MG63 (cell line): ENCODE results near the gene CHRD. TPM values are rescaled to one million over a fixed set of nuclear protein-coding genes. Genes with fewer than 3 reads are reported as not detected.
A peak's percentile ranks its signal among the peaks of the same experiment; 100 is the strongest.

Source experiments
- DNase-seq: peaks from one replicate; pipeline ENCODE4 v3.0.0-alpha.2; 2020
- H3K27me3 ChIP-seq: fragments of 250-450 bp; sonication (Bioruptor Pico); 2 replicates; pipeline ENCODE4 v1.5.1; 2020; ENCODE audit warnings: mild to moderate bottlenecking, moderate library complexity
- H3K36me3 ChIP-seq: fragments of 250-450 bp; sonication (Bioruptor Pico); 2 replicates; pipeline ENCODE4 v1.5.1; 2020; ENCODE audit warnings: mild to moderate bottlenecking, moderate library complexity
- H3K4me3 ChIP-seq: fragments of 250-450 bp; sonication (Bioruptor Pico); 2 replicates; pipeline ENCODE4 v1.5.1; 2020; ENCODE audit warnings: mild to moderate bottlenecking, moderate library complexity
- H3K9me3 ChIP-seq: fragments of 250-450 bp; sonication (Bioruptor Pico); 2 replicates; pipeline ENCODE4 v1.5.1; 2020; ENCODE audit warnings: mild to moderate bottlenecking, moderate library complexity
- total RNA-seq: library from RNA; depleted of rRNA; stranded (reverse); fragments of >200 nt; shearing (Covaris generic); gene quantifications from 2 replicates; pipeline ENCODE4 v1.2.3, GENCODE V29; 2014; ENCODE audit warnings: low replicate concordance

Gene CHRD
- total RNA-seq, 1 experiment from 2014 or later, result 0.03 TPM

- H3K4me3 ChIP-seq, result no peak overlapping the region
- H3K27me3 ChIP-seq, result peaks cover 9% of the 10 kb centered on the region
- DNase-seq, result no peak
- no peaks in the 10 kb centered on the region for H3K36me3 ChIP-seq
- no peaks in the 10 kb centered on the region for H3K9me3 ChIP-seq
Observed at GRCh38 chr3:184384856-184385422, 5.1 kb downstream of the CHRD start.

GRCh38 chr3:184386047-184386806, 6.4 kb downstream of the CHRD start:
- Histone ChIP-seq H3K36me3 (no peaks in the 10 kb centered on the region), H3K9me3 (no peaks in the 10 kb centered on the region), H3K4me3 (no peak overlapping the region), H3K27me3 (peaks cover 6% of the 10 kb centered on the region; the same call in 1 of the 2 replicates)
- no peak for DNase-seq

GRCh38 chr3:184387174-184387714, 7.4 kb downstream of the CHRD start:
- no peak for DNase-seq
- no peaks in the 10 kb centered on the region for H3K9me3 ChIP-seq
- 0 out of 2 replicates have a peak, but pooled peaks cover 2% of the 10 kb centered on the region for H3K27me3 ChIP-seq

GRCh38 chr3:184388164-184388935, 8.5 kb downstream of the CHRD start:
- H3K36me3 ChIP-seq, result no peaks in the 10 kb centered on the region
- H3K4me3 ChIP-seq, result no peak overlapping the region
- DNase-seq, result no peak
- H3K27me3 ChIP-seq, result 0 out of 2 replicates have a peak, but pooled peaks cover 2% of the 10 kb centered on the region
- H3K9me3 ChIP-seq, result no peaks in the 10 kb centered on the region

More at GRCh38 chr3:184387174-184387714, 7.4 kb downstream of the CHRD start:
- no peaks in the 10 kb centered on the region for H3K36me3 ChIP-seq
- no peak overlapping the region for H3K4me3 ChIP-seq

- no peaks in the 10 kb centered on the region for H3K36me3 ChIP-seq
- no peak for DNase-seq
- H3K27me3 ChIP-seq, result 0 out of 2 replicates have a peak, but pooled peaks cover 2% of the 10 kb centered on the region
- H3K9me3 ChIP-seq, result no peaks in the 10 kb centered on the region
- H3K4me3 ChIP-seq, result no peak overlapping the region
Observed at GRCh38 chr3:184388936-184389230, 9.0 kb downstream of the CHRD start.

GRCh38 chr3:184389384-184389783, 9.5 kb downstream of the CHRD start:
- Histone ChIP-seq H3K9me3 (no peaks in the 10 kb centered on the region), H3K27me3 (0 out of 2 replicates have a peak, but pooled peaks cover 2% of the 10 kb centered on the region), H3K36me3 (no peaks in the 10 kb centered on the region), H3K4me3 (no peak overlapping the region)
- DNase-seq, result no peak

- H3K36me3 ChIP-seq, result no peaks in the 10 kb centered on the region
- no peaks in the 10 kb centered on the region for H3K9me3 ChIP-seq
- DNase-seq, result no peak
- no peak overlapping the region for H3K4me3 ChIP-seq
- H3K27me3 ChIP-seq, result 0 out of 2 replicates have a peak, but pooled peaks cover 2% of the 10 kb centered on the region
Observed at GRCh38 chr3:184389935-184390528, 10.2 kb downstream of the CHRD start.

- DNase-seq, result no peak
- Histone ChIP-seq H3K9me3 (no peaks in the 10 kb centered on the region), H3K27me3 (0 out of 2 replicates have a peak, but pooled peaks cover 2% of the 10 kb centered on the region), H3K4me3 (no peak overlapping the region), H3K36me3 (no peaks in the 10 kb centered on the region)
Observed at GRCh38 chr3:184391266-184391665, 11.4 kb downstream of the CHRD start.

- DNase-seq, result no peak
- H3K27me3 ChIP-seq, result 0 out of 2 replicates have a peak, but pooled peaks cover 2% of the 10 kb centered on the region
- no peak overlapping the region for H3K4me3 ChIP-seq
- H3K36me3 ChIP-seq, result no peaks in the 10 kb centered on the region
- no peaks in the 10 kb centered on the region for H3K9me3 ChIP-seq
Observed at GRCh38 chr3:184395320-184395660, 15.4 kb downstream of the CHRD start.

- Histone ChIP-seq H3K27me3 (peaks cover 2% of the 10 kb centered on the region; the same call in 1 of the 2 replicates), H3K9me3 (no peaks in the 10 kb centered on the region), H3K36me3 (no peaks in the 10 kb centered on the region), H3K4me3 (no peak overlapping the region)
- peak; percentile 75 for DNase-seq
Observed at GRCh38 chr3:184399410-184399809, 19.6 kb downstream of the CHRD start.

GRCh38 chr3:184405075-184406030, 25.5 kb downstream of the CHRD start:
- H3K4me3 ChIP-seq, result no peak overlapping the region
- H3K9me3 ChIP-seq, result no peaks in the 10 kb centered on the region
- no peak for DNase-seq
- H3K27me3 ChIP-seq, result peaks cover 2% of the 10 kb centered on the region; the same call in 1 of the 2 replicates
- H3K36me3 ChIP-seq, result no peaks in the 10 kb centered on the region

GRCh38 chr3:184409331-184409926, 29.6 kb downstream of the CHRD start:
- no peaks in the 10 kb centered on the region for H3K27me3 ChIP-seq
- H3K9me3 ChIP-seq, result no peaks in the 10 kb centered on the region
- no peak for DNase-seq
- H3K36me3 ChIP-seq, result no peaks in the 10 kb centered on the region
- H3K4me3 ChIP-seq, result no peak overlapping the region

- Histone ChIP-seq H3K4me3 (no peak overlapping the region), H3K36me3 (no peaks in the 10 kb centered on the region), H3K27me3 (no peaks in the 10 kb centered on the region), H3K9me3 (no peaks in the 10 kb centered on the region)
- DNase-seq, result no peak
Observed at GRCh38 chr3:184409946-184410500, 30.2 kb downstream of the CHRD start.

GRCh38 chr3:184414418-184415202, 34.8 kb downstream of the CHRD start:
- no peaks in the 10 kb centered on the region for H3K27me3 ChIP-seq
- no peaks in the 10 kb centered on the region for H3K9me3 ChIP-seq
- no peak overlapping the region for H3K4me3 ChIP-seq
- no peak for DNase-seq
- no peaks in the 10 kb centered on the region for H3K36me3 ChIP-seq

- DNase-seq, result no peak
Observed at GRCh38 chr3:184415203-184415490, 35.3 kb downstream of the CHRD start.

More at GRCh38 chr3:184415203-184415490, 35.3 kb downstream of the CHRD start:
- no peaks in the 10 kb centered on the region for H3K27me3 ChIP-seq
- H3K9me3 ChIP-seq, result no peaks in the 10 kb centered on the region
- no peaks in the 10 kb centered on the region for H3K36me3 ChIP-seq
- H3K4me3 ChIP-seq, result no peak overlapping the region
